OCI-LY3 (cell line): ENCODE data around the gene ZNF423.

Experiments
- H2AFZ ChIP-seq: fragments of 200-600, 300-600 bp; shearing (Covaris generic); 2 replicates; pipeline ENCODE4 v1.6.0; 2014; ENCODE audit warnings: antibody characterized with exemption, low read depth, low read length
- H3K27ac ChIP-seq: fragments of 200-600, 300-600 bp; sonication (generic); 2 replicates; pipeline ENCODE4 v1.5.1; 2014; ENCODE audit warnings: mild to moderate bottlenecking, low read length, moderate library complexity, mixed read lengths
- H3K27me3 ChIP-seq: fragments of 200-600, 300-600 bp; sonication (generic); 2 replicates; pipeline ENCODE4 v1.6.1; 2014; ENCODE audit warnings: low read depth, low read length, mixed read lengths
- H3K36me3 ChIP-seq: fragments of 200-600, 300-600 bp; sonication (generic); replicated peaks from 2 replicates; pipeline ENCODE3; 2014; ENCODE audit warnings: low read depth, low read length, mixed read lengths
- H3K4me1 ChIP-seq: fragments of 300-600, 200-600 bp; sonication (generic); 2 replicates; pipeline ENCODE4 v1.6.1; 2014; ENCODE audit warnings: low read length, mixed read lengths
- H3K4me2 ChIP-seq: fragments of 200-600, 300-600 bp; sonication (generic); 2 replicates; pipeline ENCODE4 v1.6.1; 2014; ENCODE audit warnings: low read length, mixed read lengths
- H3K4me3 ChIP-seq: fragments of 300-600, 200-600 bp; sonication (generic); 2 replicates; pipeline ENCODE4 v1.5.1; 2014; ENCODE audit warnings: antibody characterized with exemption, mild to moderate bottlenecking, low read length, moderate library complexity
- H3K79me2 ChIP-seq: fragments of 300-600, 200-600 bp; shearing (Covaris generic); 2 replicates; pipeline ENCODE4 v1.6.1; 2014; ENCODE audit warnings: mild to moderate bottlenecking, low read length, mixed read lengths
- H3K9ac ChIP-seq: fragments of 300-600, 200-600 bp; shearing (Covaris generic); 2 replicates; pipeline ENCODE4 v1.6.0; 2014; ENCODE audit warnings: mild to moderate bottlenecking, low read length, moderate library complexity
- H3K9me3 ChIP-seq: fragments of 200-600, 300-600 bp; shearing (Covaris generic); 2 replicates; pipeline ENCODE4 v1.6.1; 2014; ENCODE audit warnings: low read length, mixed read lengths; ENCODE audit not compliant: insufficient read depth
- H4K20me1 ChIP-seq: fragments of 200-600, 300-600 bp; sonication (generic); 2 replicates; pipeline ENCODE4 v1.6.1; 2016; ENCODE audit warnings: low read length, mixed read lengths; ENCODE audit not compliant: insufficient read depth
- EZH2phosphoT487 ChIP-seq: fragments of 200-600 bp; shearing (Covaris generic); IDR thresholded peaks from 2 replicates; pipeline ENCODE4 v1.6.1; 2018; ENCODE audit warnings: antibody characterized with exemption, mixed run types, low read depth
- TF ChIP-seq, protein P1 (sequence below): fragments of 200-600, 300-600 bp; sonication (generic); IDR thresholded peaks from 2 replicates; pipeline ENCODE4 v1.5.1; 2014; ENCODE audit warnings: antibody characterized with exemption, low read length, low read depth

The ZNF423 gene

DNA sequence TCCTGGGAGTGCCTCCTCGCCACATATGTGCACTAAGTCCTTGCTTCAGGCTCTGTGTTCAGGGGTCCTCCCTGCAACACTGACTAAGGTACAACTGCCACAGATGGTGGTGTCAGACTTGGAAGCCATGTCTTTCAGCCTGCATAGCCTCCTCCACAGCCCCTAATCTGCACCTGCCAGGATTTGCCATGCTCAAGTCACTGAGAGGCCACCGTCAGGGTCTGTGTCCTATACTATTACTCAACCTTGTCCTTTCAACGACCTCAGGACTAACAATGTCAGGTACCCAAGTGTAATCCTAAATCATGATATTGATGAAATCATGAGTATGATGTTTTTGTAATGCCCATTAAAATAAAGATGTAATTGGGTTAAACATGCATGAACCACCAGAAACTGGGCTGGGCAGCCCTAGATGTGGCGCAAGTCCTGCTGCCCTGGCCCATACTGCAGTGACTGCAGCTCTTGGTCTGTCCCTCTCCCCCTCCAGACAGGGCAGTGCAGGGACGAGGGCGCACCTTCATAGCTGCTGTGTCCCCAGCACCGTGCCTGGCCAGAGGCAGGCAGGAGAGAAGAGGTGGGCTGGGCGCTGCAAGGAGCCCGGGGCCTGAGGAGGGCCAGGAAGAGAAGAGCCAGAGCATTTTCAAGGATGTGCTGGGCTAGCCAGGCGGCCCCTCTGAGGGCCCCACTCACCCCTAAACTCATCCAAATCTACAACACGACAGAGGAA lies 198.0 kb downstream of the ZNF423 start:
- Histone ChIP-seq H3K4me3 (no peak overlapping the region), H3K27me3 (no peaks in the 10 kb centered on the region), H3K79me2 (no peaks in the 10 kb centered on the region), H3K36me3 (no peaks in the 10 kb centered on the region), H3K4me2 (no peak overlapping the region), H3K27ac (no peak overlapping the region), H3K9me3 (no peaks in the 10 kb centered on the region), H3K4me1 (no peaks in the 10 kb centered on the region), H3K9ac (no peak overlapping the region), H2AFZ (no peak overlapping the region), H4K20me1 (no peaks in the 10 kb centered on the region)
- TF ChIP-seq EZH2phosphoT487, result no peak
- TF ChIP-seq, protein P1, sequence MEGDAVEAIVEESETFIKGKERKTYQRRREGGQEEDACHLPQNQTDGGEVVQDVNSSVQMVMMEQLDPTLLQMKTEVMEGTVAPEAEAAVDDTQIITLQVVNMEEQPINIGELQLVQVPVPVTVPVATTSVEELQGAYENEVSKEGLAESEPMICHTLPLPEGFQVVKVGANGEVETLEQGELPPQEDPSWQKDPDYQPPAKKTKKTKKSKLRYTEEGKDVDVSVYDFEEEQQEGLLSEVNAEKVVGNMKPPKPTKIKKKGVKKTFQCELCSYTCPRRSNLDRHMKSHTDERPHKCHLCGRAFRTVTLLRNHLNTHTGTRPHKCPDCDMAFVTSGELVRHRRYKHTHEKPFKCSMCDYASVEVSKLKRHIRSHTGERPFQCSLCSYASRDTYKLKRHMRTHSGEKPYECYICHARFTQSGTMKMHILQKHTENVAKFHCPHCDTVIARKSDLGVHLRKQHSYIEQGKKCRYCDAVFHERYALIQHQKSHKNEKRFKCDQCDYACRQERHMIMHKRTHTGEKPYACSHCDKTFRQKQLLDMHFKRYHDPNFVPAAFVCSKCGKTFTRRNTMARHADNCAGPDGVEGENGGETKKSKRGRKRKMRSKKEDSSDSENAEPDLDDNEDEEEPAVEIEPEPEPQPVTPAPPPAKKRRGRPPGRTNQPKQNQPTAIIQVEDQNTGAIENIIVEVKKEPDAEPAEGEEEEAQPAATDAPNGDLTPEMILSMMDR, result no peak

DNA sequence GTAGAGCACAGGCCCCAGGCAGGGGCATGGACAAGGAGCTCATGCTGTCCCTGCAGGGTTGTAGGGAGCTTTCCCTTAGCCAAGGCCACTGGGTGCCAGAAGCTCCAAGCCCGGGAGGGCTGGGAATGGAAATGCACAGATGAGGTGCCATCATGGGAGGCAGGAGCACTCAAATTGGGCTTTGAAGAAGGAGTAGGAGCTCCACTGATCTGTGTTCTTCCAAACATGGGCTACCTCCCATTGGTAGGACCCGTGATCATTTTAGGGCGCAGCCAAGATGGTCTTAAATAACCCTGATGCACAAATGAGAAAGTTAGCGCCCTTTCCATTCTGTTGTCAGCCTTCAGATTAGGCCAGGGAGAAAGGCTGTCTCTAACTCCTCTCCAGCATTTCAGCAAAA lies 201.5 kb downstream of the ZNF423 start:
- Histone ChIP-seq H3K36me3 (no peaks in the 10 kb centered on the region), H4K20me1 (no peaks in the 10 kb centered on the region), H3K9ac (no peak overlapping the region), H3K79me2 (no peaks in the 10 kb centered on the region), H3K27ac (no peak overlapping the region), H3K9me3 (no peaks in the 10 kb centered on the region), H3K27me3 (no peaks in the 10 kb centered on the region), H2AFZ (no peak overlapping the region), H3K4me1 (no peaks in the 10 kb centered on the region), H3K4me3 (no peak overlapping the region), H3K4me2 (no peak overlapping the region)
- TF ChIP-seq, protein P1, result no peak
- no peak for TF ChIP-seq EZH2phosphoT487

DNA sequence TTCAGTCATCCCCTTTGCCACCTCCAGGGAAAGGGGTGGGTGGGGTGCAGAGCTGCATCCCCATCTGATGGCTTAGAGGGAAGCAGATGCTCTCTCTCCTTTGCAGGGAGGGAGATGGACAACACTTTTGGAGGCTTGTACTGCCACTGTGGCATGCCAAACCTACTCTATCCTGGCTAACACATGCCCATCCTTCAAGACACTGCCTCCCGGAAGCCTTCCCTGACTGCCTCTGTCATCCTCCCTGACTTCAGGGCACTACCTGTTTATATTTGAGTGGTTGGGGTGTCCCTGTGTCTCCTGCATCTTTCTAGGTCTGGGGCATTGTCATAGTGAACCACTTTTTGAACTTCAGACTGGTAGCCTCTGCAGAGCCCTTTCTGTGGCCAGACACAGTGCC lies 202.3 kb downstream of the ZNF423 start:
- Histone ChIP-seq H3K4me3 (no peak overlapping the region), H3K79me2 (no peaks in the 10 kb centered on the region), H3K27me3 (0 out of 2 replicates have a peak, but pooled peaks cover 4% of the 10 kb centered on the region), H3K36me3 (no peaks in the 10 kb centered on the region), H2AFZ (no peak overlapping the region), H3K27ac (no peak overlapping the region), H3K4me2 (no peak overlapping the region), H3K9me3 (no peaks in the 10 kb centered on the region), H3K4me1 (no peaks in the 10 kb centered on the region), H3K9ac (no peak overlapping the region), H4K20me1 (no peaks in the 10 kb centered on the region)
- TF ChIP-seq, protein P1, result no peak
- no peak for TF ChIP-seq EZH2phosphoT487

DNA sequence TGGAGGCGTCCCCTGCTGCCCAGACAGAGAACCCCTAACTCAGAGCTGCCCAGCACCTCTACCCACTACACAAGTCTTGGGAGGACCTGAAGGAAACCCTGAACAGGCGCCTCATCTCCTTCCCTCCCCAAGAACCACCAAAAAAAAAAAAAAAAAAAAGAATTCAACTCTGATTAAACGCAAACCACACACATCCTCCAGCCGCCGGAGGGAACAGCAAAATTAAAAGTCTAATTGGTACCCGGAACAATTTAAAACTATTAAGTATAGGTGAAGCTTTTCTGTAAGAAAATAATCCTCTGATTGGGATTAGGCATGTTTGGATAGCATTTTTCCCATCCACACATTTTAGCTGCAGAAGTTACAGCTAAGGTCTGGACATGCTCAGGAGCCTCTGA lies 202.7 kb downstream of the ZNF423 start:
- no peaks in the 10 kb centered on the region for H3K4me1 ChIP-seq
- no peak overlapping the region for H3K27ac ChIP-seq

More for the DNA sequence above, 202.7 kb downstream of the ZNF423 start:
- TF ChIP-seq, protein P1, result no peak
- TF ChIP-seq EZH2phosphoT487, result no peak
- Histone ChIP-seq H3K9ac (no peak overlapping the region), H2AFZ (no peak overlapping the region), H4K20me1 (no peaks in the 10 kb centered on the region), H3K4me3 (no peak overlapping the region), H3K4me2 (no peak overlapping the region), H3K36me3 (no peaks in the 10 kb centered on the region), H3K9me3 (no peaks in the 10 kb centered on the region), H3K79me2 (no peaks in the 10 kb centered on the region), H3K27me3 (0 out of 2 replicates have a peak, but pooled peaks cover 4% of the 10 kb centered on the region)
